ENCODE data around the gene JAKMIP2. TPM values are rescaled to one million over a fixed set of nuclear protein-coding genes. Genes with fewer than 3 reads are reported as not detected.
A peak's percentile ranks its signal among the peaks of the same experiment; 100 is the strongest.
"Not testable (repeated sequence)": the region's sequence is repeated elsewhere in the genome, so short reads cannot be mapped to it uniquely, and the experiment has no call there.

JAKMIP2 gene
- polyA plus RNA-seq, 10 donors: 0.80 to 4.2 (median 1.9) TPM

DNA sequence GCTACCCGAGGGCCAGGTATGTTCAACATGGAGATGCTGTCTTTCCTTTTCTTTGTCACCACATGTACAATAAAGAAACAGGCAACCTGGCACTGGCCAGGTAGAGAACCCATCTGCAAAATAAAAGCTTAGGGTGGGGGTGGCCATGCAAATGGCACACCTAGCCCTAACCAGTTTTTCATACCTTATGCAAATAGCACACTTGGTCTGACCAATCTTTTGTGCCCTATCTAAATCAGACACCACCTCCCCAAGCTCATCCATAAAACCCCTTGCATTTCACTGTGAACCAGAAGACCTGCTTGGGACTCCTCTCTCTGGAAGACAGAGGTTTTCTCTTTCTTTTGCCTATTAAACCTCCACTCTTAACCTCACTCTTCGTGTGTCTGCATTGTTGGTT lies 33.9 kb downstream of the JAKMIP2 start:
- no peak for DNase-seq

DNA sequence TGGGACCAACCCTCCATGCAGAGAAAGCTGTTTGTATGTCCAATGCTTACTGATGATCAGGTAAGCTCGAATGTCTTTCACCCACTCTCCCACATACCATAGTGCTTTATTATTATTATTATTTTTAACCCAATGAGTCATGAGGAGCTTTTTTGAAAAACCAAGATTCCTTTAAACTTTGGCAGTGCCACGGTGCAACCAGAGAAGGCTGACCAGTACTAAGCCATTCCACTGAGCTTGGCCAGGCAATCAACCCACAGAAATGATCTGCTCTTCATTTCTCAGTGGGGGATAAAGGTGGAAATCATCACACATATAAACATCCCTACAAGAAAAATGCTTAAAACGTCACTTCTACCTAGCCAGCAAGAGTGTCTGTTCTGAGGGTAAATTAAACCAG lies 35.5 kb downstream of the JAKMIP2 start:
- DNase-seq: no peak

DNA sequence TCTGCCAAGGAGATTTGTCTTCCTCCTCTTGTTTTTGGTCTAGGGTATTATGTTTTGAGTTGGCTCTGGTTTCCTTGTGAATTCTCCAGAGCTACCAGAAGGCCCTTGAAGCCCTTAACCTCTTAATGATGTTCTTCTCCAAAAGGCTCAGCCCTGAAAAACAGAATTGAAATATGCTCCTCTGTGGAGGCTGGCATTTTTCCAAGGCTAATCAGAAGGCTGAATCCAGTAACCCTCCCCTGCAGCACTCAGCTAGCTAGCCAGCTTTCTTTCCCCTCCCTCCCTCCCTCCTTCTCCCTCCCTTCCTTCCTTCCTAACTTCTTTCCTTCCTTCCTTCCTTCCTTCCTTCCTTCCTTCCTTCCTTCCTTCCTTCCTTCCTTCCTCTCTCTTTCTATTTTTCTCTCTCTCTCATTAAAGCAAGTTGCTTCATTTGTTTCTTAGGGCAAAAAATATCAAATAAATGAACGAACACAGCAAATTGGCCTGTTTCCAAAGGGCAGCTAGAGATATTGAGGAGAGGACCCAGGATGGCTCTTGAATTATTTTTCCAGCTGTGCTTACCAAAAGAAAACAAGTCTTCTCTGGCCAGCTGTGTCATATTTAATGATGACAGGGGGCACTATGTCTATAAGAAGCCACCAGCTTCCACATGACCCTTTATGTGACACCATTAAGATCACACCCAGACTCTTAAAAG lies 38.7 kb downstream of the JAKMIP2 start:
- DNase-seq: peak; percentile 8 to 63 (median 36)

DNA sequence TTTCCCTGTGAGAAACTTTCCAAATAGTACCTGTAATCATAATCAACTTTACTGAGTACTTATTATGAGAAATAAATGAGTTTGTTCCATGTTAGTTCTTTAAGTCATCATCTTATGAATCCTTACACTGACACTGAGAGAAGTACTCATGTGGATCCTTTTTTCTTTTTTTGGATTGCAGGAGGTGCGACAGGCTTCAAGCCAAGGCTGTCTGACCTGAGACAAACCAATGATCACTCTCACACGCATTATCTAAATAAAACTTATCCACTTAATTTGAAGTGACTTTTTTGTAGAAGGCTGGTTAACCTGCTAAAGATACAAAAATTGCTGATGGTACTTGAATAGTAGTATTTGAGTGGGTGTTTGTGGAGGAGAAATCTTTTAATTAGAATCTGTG lies 39.5 kb downstream of the JAKMIP2 start:
- no peak for DNase-seq

DNA sequence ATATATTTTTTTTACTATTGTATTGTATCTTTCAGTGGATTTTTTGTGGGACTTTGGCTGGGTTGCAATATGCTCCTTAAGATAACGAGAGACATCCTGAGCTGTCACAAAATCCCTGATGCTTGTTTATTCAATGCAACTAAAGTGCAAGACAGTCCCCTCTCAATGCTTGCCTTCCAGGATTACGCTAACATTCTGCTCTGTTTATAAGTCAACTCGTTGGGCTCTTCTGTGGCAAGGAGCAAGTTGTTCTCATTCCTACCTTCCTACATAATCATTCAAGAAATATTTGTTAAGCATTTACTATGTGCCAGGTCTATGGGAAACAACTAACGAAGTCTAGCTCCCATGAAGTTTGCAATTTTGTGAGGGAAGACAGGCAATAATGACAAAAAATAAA lies 40.4 kb downstream of the JAKMIP2 start:
- DNase-seq: no peak

DNA sequence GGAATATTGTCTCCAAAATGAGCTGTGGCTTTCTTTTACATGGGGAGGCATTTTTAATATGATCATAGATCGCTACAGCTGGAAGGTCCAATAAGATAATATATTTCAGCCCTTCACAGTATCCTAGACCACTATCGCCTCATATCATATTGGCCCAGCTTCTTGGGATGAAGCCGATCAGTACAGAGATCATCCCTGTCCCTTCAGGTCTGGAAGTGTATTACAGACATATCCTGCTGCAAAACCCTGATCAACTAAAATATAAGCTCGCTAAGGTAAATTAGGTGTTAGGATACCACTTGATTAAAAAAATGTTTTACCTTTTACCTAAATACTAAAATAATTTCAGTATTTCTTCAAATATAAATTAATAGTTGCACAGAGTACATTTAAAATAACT lies 41.7 kb downstream of the JAKMIP2 start:
- DNase-seq: no peak

DNA sequence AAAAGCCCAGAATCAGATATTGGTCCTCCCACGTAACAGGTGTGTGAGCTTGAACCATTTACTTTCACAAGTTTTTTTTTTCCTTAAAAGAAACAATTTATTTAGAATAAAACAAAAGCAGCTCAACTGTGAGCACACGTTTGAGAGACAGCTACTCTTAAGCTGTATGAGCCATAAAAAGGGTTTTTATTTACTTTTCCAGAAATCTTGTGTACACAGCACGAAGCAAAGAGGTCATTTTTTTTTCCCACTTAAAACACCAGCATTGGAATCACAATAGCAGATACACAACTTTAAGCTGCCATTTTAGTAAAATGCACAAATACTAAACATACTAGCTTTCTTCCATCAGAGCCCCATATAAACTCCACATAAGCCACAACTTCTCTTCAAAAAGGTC lies 44.6 kb downstream of the JAKMIP2 start:
- DNase-seq: no peak

DNA sequence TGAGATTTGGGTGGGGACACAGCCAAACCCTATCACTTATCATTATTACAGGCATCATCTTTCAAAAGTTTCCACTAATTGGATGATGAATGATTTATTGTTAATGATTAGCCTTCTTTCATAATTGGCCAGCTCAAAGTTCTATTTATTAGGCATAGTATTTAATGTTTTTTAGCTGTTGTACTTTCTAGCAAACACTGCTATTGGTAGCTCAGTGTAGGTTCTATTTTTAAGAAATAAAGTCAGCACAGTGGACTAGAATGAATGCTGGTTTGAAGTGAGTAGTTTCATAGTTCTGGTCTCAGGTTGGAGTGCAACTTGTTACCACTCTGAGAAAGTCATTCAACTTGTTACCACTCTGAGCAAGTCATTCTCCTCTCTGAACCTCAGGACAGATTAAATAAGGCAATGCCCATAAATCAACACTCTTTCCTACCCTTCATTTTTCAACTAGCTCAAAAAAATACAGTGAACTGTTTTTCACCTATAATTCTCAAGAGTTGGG lies 46.9 kb downstream of the JAKMIP2 start:
- no peak for DNase-seq

DNA sequence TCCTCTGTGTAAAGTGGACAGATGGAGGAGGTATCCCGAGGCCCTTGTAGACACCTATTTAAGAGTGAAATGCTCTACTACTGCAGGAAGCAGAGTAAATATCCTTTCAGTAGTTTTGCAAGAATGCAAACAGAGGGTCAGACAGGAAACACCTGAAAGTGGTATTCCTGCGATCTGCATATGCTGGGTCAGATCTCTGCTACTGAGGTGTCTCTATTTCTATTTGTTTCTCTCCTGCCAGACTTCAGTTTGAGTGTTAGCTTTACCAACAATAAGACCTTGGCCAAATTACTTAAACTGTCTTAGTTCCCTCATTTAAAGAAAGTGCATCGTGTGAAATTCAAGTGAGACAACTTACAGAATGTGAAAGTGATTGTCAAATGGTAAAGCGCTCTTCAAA lies 47.6 kb downstream of the JAKMIP2 start:
- no peak for DNase-seq

DNA sequence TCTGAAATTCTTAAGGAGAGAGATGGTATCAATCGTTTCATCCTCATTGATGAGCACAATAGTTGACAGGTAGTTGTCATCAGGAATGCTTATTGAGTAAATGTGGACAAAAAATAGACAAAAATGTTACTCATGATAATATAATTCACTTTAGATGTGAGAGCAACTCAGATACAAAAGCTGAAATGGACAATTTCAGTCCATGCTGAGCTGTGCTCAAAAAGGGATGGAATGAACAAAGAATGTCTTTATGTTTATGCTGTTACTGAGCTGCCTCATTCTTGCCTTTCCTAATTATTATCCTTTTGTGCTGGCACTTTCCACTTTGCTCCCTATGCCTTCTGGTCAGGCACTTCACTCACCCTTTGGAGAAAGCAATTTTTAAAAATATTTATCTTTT lies 49.5 kb downstream of the JAKMIP2 start:
- no peak for DNase-seq

DNA sequence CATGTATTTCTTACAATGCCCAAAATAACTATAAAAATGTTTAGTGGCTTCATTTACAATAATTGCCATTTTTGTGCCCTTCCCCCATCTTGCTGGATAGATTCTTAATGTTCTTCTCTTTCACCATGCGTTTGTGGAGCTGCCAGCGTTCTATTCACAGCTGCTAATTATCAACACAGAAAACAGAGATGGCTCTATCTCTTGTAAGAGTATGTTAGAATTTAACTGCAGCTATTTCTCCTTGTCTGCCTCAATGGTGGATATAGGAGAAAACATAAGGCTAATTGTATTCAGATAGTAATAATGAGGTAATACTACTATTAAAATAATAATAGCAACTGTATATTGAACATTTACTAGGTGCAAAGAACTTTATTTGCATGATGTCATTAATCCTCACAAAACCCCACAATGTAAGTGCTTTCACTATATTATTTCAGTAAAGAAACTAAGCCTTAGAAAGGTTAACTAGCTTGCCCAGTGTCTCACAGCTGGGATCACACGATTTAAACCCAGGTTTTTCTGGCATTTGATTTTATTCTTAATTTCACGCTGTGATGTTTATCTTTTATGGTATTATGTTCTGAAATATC lies 50.1 kb downstream of the JAKMIP2 start:
- DNase-seq: no peak

DNA sequence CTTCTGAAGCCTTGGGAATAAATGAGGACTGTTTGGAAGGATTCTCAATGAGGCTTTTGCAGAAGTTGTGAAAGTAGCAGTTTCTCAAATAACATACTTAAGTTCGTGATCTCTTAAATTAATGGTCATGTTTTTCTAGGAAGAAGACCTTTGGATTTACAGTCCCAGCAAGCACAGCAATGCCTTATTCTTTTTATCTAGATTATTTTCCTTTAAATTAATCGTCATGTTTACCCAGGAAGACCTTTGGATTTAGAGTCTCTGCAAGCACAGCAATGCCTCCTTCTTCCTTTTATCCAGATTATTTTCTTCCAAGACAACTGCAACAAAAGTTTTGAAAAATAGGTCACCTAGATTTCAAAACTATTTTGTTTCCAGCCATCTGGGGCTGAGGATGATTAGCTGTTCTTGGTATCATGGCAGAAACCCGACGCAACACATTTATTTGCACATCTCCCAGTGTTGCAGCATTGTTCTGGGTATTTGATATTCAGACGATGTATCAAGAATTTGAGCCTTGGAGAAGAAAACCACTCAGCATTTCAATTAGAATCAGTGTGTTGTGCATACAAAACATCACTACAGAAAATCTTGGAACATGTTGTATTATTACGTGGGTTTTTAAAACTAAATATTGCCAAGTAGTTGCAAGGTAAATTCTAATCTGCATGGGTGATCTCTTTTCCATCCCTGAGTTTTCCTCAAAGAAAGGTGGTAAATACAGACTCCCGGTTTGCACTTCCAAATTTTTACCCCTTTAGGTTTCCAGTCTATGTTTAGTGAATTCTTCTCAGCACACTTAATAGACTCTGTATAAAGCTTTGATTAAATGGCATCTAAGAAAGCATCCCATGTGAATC lies 50.9 kb downstream of the JAKMIP2 start:
- no peak for DNase-seq

DNA sequence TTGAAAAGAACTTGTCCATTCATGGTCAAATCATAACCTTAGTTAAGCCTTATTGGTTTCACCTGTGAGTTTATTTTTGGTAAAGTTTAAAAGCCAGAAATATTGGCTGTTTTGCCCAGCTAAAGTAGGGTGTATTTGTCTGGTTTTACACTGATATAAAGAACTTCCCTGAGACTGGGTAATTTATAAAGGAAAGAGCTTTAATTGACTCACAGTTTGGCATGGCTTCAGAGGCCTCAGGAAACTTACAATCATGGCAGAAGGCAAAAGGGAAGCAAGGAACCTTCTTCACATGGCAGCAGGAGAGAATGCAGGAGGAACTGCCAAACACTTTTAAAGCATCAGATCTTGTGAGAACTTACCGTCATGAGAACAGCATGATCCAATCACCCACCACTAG lies 55.3 kb downstream of the JAKMIP2 start:
- DNase-seq: no peak

DNA sequence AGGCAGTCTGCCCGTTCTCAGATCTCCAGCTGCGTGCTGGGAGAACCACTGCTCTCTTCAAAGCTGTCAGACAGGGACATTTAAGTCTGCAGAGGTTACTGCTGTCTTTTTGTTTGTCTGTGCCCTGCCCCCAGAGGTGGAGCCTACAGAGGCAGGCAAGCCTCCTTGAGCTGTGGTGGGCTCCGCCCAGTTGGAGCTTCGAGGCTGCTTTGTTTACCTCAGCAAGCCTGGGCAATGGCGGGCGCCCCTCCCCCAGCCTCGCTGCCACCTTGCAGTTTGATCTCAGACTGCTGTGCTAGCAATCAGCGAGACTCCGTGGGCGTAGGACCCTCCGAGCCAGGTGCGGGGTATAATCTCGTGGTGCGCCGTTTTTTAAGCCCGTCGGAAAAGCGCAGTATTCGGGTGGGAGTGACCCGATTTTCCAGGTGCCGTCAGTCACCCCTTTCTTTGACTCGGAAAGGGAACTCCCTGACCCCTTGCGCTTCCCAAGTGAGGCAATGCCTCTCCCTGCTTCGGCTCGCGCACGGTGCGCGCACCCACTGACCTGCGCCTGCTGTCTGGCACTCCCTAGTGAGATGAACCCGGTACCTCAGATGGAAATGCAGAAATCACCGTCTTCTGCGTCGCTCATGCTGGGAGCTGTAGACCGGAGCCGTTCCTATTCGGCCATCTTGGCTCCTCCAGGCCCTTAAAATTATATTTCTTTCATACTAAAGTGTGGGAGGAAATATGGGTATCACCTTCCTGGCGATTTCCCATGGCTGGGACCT lies 61.2 kb downstream of the JAKMIP2 start:
- not testable (repeated sequence) for DNase-seq

DNA sequence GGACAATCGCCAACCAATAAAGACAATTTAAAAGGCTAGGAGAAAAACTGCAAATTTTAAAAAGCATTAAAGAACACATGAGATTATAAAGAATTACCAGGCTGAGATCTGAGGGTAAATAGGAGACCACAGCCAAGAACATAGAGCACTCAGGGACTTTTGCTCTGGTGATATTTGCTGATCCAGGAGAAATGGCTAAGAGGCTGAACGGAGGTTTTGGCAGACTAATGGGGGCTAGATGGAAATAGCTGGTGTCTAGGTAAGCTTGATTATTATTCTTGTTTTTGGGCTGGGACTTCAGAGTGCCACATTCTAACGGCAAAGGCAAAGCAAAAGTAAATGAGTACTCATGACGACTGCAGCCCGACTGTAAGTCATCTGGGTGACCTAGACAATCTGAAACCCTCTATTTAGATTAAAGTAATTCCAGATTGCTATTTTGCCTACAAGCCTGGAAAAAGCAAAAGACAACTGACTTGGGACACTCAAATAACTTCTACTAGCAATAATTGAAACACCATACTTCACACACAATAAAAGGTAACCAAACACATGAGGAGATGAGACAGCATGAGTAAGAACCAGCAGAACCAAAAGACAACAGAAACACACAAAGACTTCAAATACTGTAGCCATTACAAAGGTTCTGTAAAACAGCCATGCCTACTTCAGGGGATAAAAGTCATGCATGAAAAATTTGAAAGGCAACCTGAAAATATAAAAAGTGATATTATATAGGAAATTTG lies 68.8 kb downstream of the JAKMIP2 start:
- peak in 1 of 3 donors; percentile 12 for DNase-seq

DNA sequence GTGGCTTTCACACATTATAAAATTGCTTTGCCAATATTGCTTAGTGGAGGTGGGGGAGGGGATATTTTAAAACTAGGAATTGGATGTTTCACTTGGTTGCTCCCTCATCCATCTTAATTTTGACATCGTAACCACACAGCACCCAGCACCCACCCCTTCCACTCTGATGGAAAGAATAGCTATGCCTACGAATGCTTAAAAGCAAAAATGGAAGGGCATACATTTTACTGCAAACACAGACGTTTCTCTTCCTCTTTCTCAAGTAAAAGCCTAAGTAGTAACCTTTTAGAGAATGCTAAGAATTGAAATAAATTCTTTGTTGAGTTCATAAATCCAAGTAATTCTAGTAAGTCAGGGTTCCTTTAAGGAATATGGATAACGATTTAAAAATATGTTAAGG lies 69.9 kb downstream of the JAKMIP2 start:
- peak in 1 of 3 donors; percentile 10 for DNase-seq

DNA sequence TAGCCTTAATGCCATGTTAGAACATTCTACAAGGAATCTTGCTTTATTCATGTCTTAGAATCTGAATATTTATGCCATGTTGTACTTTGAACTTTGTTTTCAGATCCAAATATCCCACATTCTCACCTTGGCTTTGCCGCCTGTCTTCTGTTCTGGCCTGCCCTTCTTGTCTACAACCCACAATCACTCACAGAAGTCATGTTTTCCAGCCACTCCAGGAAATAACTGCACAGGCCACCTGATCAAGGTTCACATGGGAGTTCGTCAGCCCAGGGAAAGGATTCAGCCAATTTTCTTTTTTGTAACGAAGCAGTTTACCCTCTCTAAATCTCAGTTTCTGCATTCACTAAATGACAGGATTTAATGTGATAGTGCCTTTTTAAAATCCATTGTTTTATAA lies 70.5 kb downstream of the JAKMIP2 start:
- no peak for DNase-seq

DNA sequence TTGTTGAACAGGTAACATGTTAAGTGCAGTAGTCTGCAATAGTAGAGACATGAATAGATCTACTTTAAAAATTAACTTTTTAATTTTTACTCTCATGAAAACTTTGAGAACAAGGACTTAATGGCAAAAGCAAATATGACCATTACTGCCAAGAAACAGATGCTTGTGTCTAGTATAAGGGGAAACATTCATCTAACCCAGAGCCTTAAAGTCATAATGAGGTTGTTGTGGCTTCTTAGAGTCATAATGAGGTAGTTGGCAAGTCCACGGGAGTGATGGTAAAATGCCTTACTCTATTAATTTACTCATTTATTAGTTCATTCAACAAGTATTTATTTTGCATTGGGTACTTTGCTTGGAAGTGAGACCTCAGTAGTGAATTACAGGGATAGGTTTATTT lies 71.5 kb downstream of the JAKMIP2 start:
- DNase-seq: no peak

DNA sequence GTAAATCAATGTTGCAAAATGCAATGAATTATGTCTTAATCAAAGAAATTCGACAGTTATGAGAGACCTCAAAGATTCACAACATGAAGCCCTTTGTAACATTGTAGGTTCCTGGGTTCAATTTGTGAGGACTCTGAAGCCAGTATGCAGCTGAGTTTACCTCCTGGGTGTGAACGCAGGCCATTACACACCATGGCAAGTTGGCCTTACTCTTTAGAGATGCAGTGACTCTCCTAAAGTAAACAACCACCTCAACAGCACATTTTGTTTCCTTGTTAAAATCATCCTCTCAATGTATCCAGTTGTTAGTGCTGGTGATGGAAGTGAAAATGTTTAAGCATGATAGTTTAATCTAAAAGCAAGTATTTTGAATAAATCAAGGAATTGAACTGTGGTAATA lies 73.8 kb downstream of the JAKMIP2 start:
- no peak for DNase-seq

DNA sequence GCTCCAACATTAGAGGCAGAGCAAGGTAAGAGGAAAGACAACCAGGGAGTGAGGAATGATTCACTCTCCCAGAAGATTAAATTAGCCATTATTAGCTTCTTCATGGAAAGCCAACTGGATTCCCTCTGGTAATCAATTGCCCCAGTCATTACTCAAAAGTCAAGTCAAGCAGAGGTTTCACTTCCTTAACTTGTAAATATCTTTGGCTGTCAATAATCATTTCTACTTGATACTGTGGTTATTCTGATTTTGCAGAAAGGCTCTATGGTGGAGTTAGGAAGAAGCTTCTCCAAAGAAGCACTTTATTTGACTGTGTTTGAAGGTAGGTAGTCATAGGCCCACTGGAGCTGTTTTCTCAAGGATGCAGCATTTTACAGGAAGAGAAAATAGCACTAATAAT lies 78.0 kb downstream of the JAKMIP2 start:
- no peak for DNase-seq

DNA sequence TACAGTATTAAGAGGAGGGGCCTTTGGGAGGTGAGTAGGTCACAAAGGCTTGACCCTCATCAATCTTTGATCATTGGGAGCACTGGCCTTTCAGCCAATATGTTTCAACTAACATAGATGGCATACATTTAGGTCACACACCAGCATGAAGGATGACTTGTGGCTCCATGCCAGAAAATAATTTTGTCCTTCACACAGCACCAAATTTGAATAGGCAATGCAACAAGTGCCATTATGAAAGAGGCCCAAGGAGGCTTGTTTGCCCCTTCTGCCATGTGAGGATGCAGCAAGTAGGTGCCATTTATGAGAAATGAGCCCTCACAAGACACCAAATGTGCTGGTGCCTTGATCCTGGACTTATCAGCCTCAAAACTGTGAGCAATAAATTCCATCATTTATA lies 81.1 kb downstream of the JAKMIP2 start:
- no peak for DNase-seq

Data from muscle of back (tissue), 11 donors.